ENCODE measurements around the gene HOXC4. TPM values are rescaled to one million over a fixed set of nuclear protein-coding genes. Genes with fewer than 3 reads are reported as not detected.
"Not testable (repeated sequence)": the region's sequence is repeated elsewhere in the genome, so short reads cannot be mapped to it uniquely, and the experiment has no call there.

Gene HOXC4
- total and polyA plus RNA-seq, 2 of the 8 experiments (the other 6 are each of a cell fraction or from before 2014, with no cell fraction given) = not detected

DNA sequence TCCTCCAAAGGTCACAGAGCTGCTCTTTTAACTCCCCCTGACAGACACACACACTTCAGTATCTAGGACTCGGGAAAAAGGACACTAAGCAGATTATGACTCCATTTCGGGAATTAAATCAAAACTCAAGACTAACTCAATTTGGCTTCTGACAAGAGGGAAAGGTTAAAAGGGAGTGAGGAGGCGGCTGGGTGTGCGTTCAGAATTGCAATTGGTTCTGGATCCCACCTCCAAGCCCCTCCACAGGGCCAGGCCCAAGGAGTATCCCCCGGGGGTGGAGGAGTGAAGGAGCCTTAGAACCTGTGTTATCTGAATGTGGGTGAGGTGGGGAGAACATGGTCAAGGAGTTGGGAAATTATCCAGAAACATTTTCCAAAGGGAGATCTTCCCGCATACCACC is 35.8 kb downstream of the HOXC4 start:
- H3K27me3 ChIP-seq (replicated peaks in 1 of 4; ENCODE audit: control insufficient read depth in 3 of 4, extremely low read depth in 1 of 4, insufficient read depth in 3 of 4, low read length in 3 of 4) = peaks cover 58 to 80% (median 68%) of the 10 kb centered on the region in 4 experiments
- FAIRE-seq = not testable (repeated sequence)

More for the DNA sequence above, 35.8 kb downstream of the HOXC4 start:
- H4K5ac ChIP-seq (ENCODE audit: insufficient read length, low read depth, low read length); H4K91ac ChIP-seq (replicated peaks; ENCODE audit: insufficient read length, low read length); H3K56ac ChIP-seq (replicated peaks; ENCODE audit: insufficient read length, low read depth, low read length); H2AFZ ChIP-seq (ENCODE audit: low read length); H3K4me2 ChIP-seq (ENCODE audit: insufficient read depth in 1 of 2, low read depth in 2 of 2, low read length in 2 of 2); H4K20me1 ChIP-seq (replicated peaks in 1 of 2; ENCODE audit: control insufficient read depth in 1 of 2, insufficient read depth in 2 of 2, low read length in 2 of 2); CTCF ChIA-PET (ENCODE audit: partially characterized antibody); H3K9me3 ChIP-seq (ENCODE audit: insufficient read depth in 2 of 2, low read depth in 1 of 2, low read length in 1 of 2); H3K4me3 ChIP-seq (ENCODE audit: extremely low read depth in 1 of 4, insufficient read depth in 2 of 4, low read depth in 3 of 4, low read length in 4 of 4); H2AK5ac ChIP-seq (ENCODE audit: low read depth, low read length); H4K8ac ChIP-seq (ENCODE audit: extremely low read depth, insufficient read depth, low read length); H2BK5ac ChIP-seq (ENCODE audit: low read depth, low read length); H2BK20ac ChIP-seq (ENCODE audit: low read length); H2BK120ac ChIP-seq (replicated peaks; ENCODE audit: low read depth, low read length); H3K18ac ChIP-seq (ENCODE audit: extremely low read depth, low read length); H2BK12ac ChIP-seq (ENCODE audit: low read depth, low read length); H3K4ac ChIP-seq (replicated peaks; ENCODE audit: insufficient read length, low read depth, low read length); H3K14ac ChIP-seq (ENCODE audit: insufficient read length); DNase-seq (ENCODE audit: low read depth in 1 of 2, low spot score in 2 of 2); H3K4me1 ChIP-seq (replicated peaks in 1 of 4; ENCODE audit: control insufficient read depth in 3 of 4, insufficient read depth in 4 of 4, low read length in 3 of 4); H3K9ac ChIP-seq (replicated peaks in 1 of 4; ENCODE audit: extremely low read depth in 1 of 4, low read depth in 3 of 4, low read length in 3 of 4); H3K79me2 ChIP-seq (ENCODE audit: control insufficient read depth in 1 of 2, insufficient read depth in 2 of 2, low read length in 2 of 2); POLR2A ChIA-PET (ENCODE audit: partially characterized antibody); H3K79me1 ChIP-seq (ENCODE audit: low read depth, low read length); H3K36me3 ChIP-seq (ENCODE audit: control insufficient read depth in 2 of 4, insufficient read depth in 4 of 4, low read length in 3 of 4); H3K23me2 ChIP-seq (ENCODE audit: low read depth, low read length); H3K27ac ChIP-seq (ENCODE audit: low read depth, low read length); H2BK15ac ChIP-seq (ENCODE audit: low read length); H3K23ac ChIP-seq (ENCODE audit: insufficient read length): not testable (repeated sequence)
- WGBS, 2 experiments (ENCODE audit: extremely low coverage in 1 of 2, insufficient coverage in 1 of 2, insufficient read length in 1 of 2, insufficient replicate concordance in 2 of 2, low coverage in 1 of 2, low lambda C conversion rate in 2 of 2, missing lambda C conversion rate in 1 of 2) = 59% methylated on average over 5 of the region's 6 CpGs; no CpG with 5 or more reads in 1 of the 2 experiments
- TF ChIP-seq EZH2 (IDR thresholded peaks at IDR 0.05; ENCODE audit: low read depth, low read length, severe bottlenecking) = peak; percentile 60

Data from H1 (cell line).